GM12865 (cell line): ENCODE data around the gene ZMIZ1.

ENCODE experiments used
- DNase-seq: peaks from one replicate; pipeline ENCODE4 v3.0.0; 2010; ENCODE audit warnings: low read depth
- H3K4me3 ChIP-seq: 2 replicates; pipeline ENCODE4 v1.5.1; 2011; ENCODE audit warnings: mild to moderate bottlenecking, low read depth, low read length, control low read depth
- CTCF ChIP-seq: IDR thresholded peaks from 2 replicates; pipeline ENCODE4 v1.5.1; 2011; ENCODE audit warnings: low read length, control low read depth, low read depth, inconsistent platforms; ENCODE audit not compliant: insufficient read depth; ENCODE audit errors: missing control alignments

ZMIZ1 gene

GRCh38 chr10:79053481-79054202, 15.1 kb upstream of the ZMIZ1 start:
- no peak for DNase-seq
- no peak for TF ChIP-seq CTCF

DNA sequence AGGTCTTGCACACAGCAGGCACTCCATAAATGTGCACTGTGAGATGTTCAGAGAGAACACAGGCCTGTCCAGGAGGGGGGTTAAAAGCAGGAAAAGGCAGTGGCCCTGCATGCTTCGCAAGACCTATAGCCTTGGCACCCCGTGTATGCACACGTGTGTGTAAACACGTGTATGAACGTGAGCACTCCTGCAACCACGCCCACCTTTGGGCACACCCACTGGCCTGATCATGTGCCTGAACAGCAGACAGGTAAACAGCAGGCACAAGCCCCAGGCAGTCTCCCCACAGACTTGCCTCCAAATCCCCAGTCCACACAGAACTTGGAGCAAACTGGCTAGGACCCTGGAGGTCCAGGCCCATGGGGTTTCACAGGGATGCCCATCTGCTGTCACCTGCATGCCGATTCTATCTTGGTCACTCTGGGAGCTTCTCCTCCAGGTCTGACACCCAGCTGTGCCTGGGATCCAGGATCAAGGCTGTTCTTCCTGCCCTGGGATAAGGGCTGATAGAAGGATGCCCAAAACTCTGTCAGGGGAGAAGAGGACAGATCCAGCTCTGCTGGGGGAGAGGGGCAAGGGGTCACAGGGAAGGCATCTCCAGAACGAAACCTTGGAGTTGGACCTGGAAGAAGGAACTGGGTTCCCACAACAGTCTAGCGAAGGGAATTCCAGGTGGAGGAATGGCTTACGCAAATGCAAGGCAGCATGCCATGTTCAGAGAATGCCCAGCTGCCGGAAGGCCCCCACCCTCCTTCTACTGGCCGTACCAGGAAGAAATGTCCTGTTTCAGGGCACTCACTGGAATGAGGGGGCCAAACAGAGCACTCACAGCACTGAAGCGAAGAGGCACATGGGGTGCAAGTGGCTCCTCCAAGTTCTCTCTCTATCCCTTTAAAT, 14.3 kb upstream of the ZMIZ1 start:
- H3K4me3 ChIP-seq, result no peak overlapping the region
- TF ChIP-seq CTCF, result no peak
- DNase-seq, result no peak

More at GRCh38 chr10:79053481-79054202, 15.1 kb upstream of the ZMIZ1 start:
- H3K4me3 ChIP-seq, result no peak overlapping the region

DNA sequence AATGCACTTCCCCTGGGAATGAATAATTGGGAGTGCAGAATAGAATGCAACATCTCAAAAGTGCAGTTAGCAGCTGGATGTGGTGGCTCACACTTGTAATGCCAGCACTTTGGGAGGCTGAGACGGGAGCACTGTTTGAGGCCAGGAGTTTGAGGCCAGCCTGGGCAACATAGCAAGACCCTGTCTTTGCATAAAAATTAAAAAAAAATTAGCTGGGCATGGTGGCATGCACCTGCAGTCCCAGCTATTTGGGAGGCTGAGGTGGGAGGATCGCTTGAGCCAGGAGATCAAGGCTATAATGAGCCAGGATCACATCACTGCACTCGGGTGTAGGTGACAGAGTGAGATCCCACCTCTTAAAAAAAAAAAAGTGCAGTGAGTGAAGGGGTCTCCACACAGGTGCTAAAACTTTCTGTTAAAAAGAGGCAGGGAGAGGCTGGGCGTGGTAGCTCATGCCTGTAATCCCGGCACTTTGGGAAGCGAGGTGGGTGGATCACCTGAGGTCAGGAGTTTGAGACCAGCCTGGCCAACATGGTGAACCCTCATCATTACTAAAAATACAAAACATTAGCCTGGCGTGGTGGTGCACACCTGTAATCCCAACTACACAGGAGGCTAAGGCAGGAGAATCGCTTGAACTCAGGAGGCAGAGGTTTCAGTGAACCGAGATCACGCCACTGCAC, 13.5 kb upstream of the ZMIZ1 start:
- TF ChIP-seq CTCF, result no peak
- H3K4me3 ChIP-seq, result no peak overlapping the region
- DNase-seq, result no peak

GRCh38 chr10:79055892-79056291, 12.9 kb upstream of the ZMIZ1 start:
- no peak for DNase-seq
- TF ChIP-seq CTCF, result no peak

GRCh38 chr10:79056361-79056735, 12.4 kb upstream of the ZMIZ1 start:
- no peak for TF ChIP-seq CTCF
- DNase-seq, result no peak
- H3K4me3 ChIP-seq, result no peak overlapping the region

More at GRCh38 chr10:79055892-79056291, 12.9 kb upstream of the ZMIZ1 start:
- no peak overlapping the region for H3K4me3 ChIP-seq

GRCh38 chr10:79056736-79057391, 11.9 kb upstream of the ZMIZ1 start:
- no peak for DNase-seq
- no peak for TF ChIP-seq CTCF
- no peak overlapping the region for H3K4me3 ChIP-seq
